ENCODE results near the gene HIVEP3. TPM values are rescaled to one million over a fixed set of nuclear protein-coding genes. Genes with fewer than 3 reads are reported as not detected.

HIVEP3 gene
- total and polyA plus RNA-seq, 2 of the 13 experiments (the other 11 are each of a cell fraction or from before 2014, with no cell fraction given), result 0.05 TPM; not detected in 1

DNA sequence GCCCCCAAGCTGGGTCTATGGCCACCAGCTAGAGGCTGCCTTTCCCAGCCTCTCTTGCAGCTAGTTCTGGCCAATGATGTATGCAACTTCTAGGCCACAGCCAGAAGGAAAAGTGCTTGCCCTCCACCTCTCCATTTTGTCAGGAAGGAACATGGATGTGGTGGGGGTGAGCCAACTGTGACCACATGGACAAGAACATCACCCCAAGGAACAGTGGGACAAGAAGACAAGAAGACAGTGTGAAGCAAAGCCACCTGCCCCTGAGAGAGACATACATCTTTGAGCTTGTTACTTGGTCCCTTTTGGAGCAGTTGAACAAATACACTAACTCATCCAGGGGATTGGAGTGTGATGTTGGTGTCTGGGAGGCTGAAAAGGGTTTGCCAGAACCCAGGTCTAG, 328.4 kb downstream of the HIVEP3 start (continued):
- TF ChIP-seq KAT7 (CRISPR knock-in tag; IDR thresholded peaks at IDR 0.05; ENCODE audit: borderline replicate concordance), result no peak
- TF ChIP-seq PHB2 (IDR thresholded peaks at IDR 0.05; ENCODE audit: partially characterized antibody), result no peak
- TF ChIP-seq TFAP4 (IDR thresholded peaks at IDR 0.05; ENCODE audit: borderline replicate concordance, low read depth), result no peak
- TF ChIP-seq PAF1 (CRISPR knock-in tag; IDR thresholded peaks at IDR 0.05), result no peak
- no peak for TF ChIP-seq CBX5 (CRISPR knock-in tag; IDR thresholded peaks at IDR 0.05; ENCODE audit: borderline replicate concordance)
- no peak for TF ChIP-seq ZNF646 (CRISPR knock-in tag; IDR thresholded peaks at IDR 0.05)
- no peak for TF ChIP-seq FOXM1 (CRISPR knock-in tag; IDR thresholded peaks at IDR 0.05)
- no peak for TF ChIP-seq STAT5B (CRISPR knock-in tag; IDR thresholded peaks at IDR 0.05)
- TF ChIP-seq, protein P1, sequence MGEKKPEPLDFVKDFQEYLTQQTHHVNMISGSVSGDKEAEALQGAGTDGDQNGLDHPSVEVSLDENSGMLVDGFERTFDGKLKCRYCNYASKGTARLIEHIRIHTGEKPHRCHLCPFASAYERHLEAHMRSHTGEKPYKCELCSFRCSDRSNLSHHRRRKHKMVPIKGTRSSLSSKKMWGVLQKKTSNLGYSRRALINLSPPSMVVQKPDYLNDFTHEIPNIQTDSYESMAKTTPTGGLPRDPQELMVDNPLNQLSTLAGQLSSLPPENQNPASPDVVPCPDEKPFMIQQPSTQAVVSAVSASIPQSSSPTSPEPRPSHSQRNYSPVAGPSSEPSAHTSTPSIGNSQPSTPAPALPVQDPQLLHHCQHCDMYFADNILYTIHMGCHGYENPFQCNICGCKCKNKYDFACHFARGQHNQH (CRISPR knock-in tag; IDR thresholded peaks at IDR 0.05), result no peak
- TF ChIP-seq ZNF563 (CRISPR knock-in tag; IDR thresholded peaks at IDR 0.05), result no peak
- no peak for TF ChIP-seq NR2F2 (IDR thresholded peaks at IDR 0.05; ENCODE audit: borderline replicate concordance, low read depth)
- TF ChIP-seq PHF21A (CRISPR knock-in tag; IDR thresholded peaks at IDR 0.05), result no peak
- TF ChIP-seq BRD4 (CRISPR knock-in tag; IDR thresholded peaks at IDR 0.05), result no peak
- no peak for TF ChIP-seq REL (CRISPR knock-in tag; conservative IDR thresholded peaks at IDR 0.05)
- TF ChIP-seq NFRKB (IDR thresholded peaks at IDR 0.05), result no peak

All from HepG2 (cell line).